Activated CD4-positive, CD25-positive, alpha-beta regulatory T cell treated with anti-CD3 and anti-CD28 coated beads, Interleukin-2, amount 50 U/mL, for 24 hours (primary cell): ENCODE measurements around the gene NF1.
"Not testable (repeated sequence)": the region's sequence is repeated elsewhere in the genome, so short reads cannot be mapped to it uniquely, and the experiment has no call there.

Source experiments
- ATAC-seq, 2 donors: fragments of 150-1000 bp; cut with Tn5 transposase; one replicate each; pipeline ENCODE4 v1.10.0; 2021; ENCODE audit warnings: mild to moderate bottlenecking in 1 of 2, moderate library complexity in 1 of 2

NF1 gene

GRCh38 chr17:31130286-31131224, 35.8 kb downstream of the NF1 start:
- ATAC-seq = no peak

- ATAC-seq = no peak
Measured at GRCh38 chr17:31131299-31131698, 36.5 kb downstream of the NF1 start.

- no peak for ATAC-seq
Measured at GRCh38 chr17:31132977-31133376, 38.2 kb downstream of the NF1 start.

- no peak for ATAC-seq
Measured at GRCh38 chr17:31134576-31134975, 39.8 kb downstream of the NF1 start.

- no peak for ATAC-seq
Measured at GRCh38 chr17:31136319-31136718, 41.5 kb downstream of the NF1 start.

- no peak for ATAC-seq
Measured at GRCh38 chr17:31140111-31140510, 45.3 kb downstream of the NF1 start.

GRCh38 chr17:31144428-31144827, 49.7 kb downstream of the NF1 start:
- ATAC-seq = no peak

- no peak for ATAC-seq
Measured at GRCh38 chr17:31144836-31145235, 50.1 kb downstream of the NF1 start.

GRCh38 chr17:31147507-31148202, 52.9 kb downstream of the NF1 start:
- no peak for ATAC-seq

- no peak for ATAC-seq
Measured at GRCh38 chr17:31148205-31148604, 53.4 kb downstream of the NF1 start.

GRCh38 chr17:31152271-31152670, 57.5 kb downstream of the NF1 start:
- no peak for ATAC-seq

- ATAC-seq = no peak
Measured at GRCh38 chr17:31155208-31155810, 60.5 kb downstream of the NF1 start.

GRCh38 chr17:31156326-31156725, 61.5 kb downstream of the NF1 start:
- no peak for ATAC-seq

GRCh38 chr17:31156864-31157263, 62.1 kb downstream of the NF1 start:
- ATAC-seq = not testable (repeated sequence)

GRCh38 chr17:31158746-31159377, 64.1 kb downstream of the NF1 start:
- ATAC-seq = no peak

- ATAC-seq = no peak
Measured at GRCh38 chr17:31163091-31163781, 68.5 kb downstream of the NF1 start.

- ATAC-seq = no peak
Measured at GRCh38 chr17:31167111-31167510, 72.3 kb downstream of the NF1 start.

GRCh38 chr17:31171701-31172100, 76.9 kb downstream of the NF1 start:
- no peak for ATAC-seq

- ATAC-seq = no peak
Measured at GRCh38 chr17:31172388-31172787, 77.6 kb downstream of the NF1 start.

GRCh38 chr17:31174215-31174614, 79.4 kb downstream of the NF1 start:
- ATAC-seq = no peak

GRCh38 chr17:31175237-31175636, 80.5 kb downstream of the NF1 start:
- ATAC-seq = no peak

GRCh38 chr17:31176143-31176542, 81.4 kb downstream of the NF1 start:
- not testable (repeated sequence) for ATAC-seq
